ENCODE measurements around the gene KIF18B.

The KIF18B gene

GRCh38 chr17:44935116-44935515, 12.5 kb downstream of the KIF18B start:
- DNase-seq = no peak

- no peak for DNase-seq
Measured at GRCh38 chr17:44934745-44935105, 12.8 kb downstream of the KIF18B start.

- no peak for DNase-seq
Measured at GRCh38 chr17:44933824-44934744, 13.5 kb downstream of the KIF18B start.

- no peak for DNase-seq
Measured at GRCh38 chr17:44932787-44933097, 14.8 kb downstream of the KIF18B start.

- no peak for DNase-seq
Measured at GRCh38 chr17:44932096-44932786, 15.3 kb downstream of the KIF18B start.

- no peak for DNase-seq
Measured at GRCh38 chr17:44931376-44931775, 16.2 kb downstream of the KIF18B start.

GRCh38 chr17:44930667-44931066, 16.9 kb downstream of the KIF18B start:
- no peak for DNase-seq

- no peak for DNase-seq
Measured at GRCh38 chr17:44928950-44929720, 18.4 kb downstream of the KIF18B start.

GRCh38 chr17:44928136-44928535, 19.4 kb downstream of the KIF18B start:
- no peak for DNase-seq

GRCh38 chr17:44927696-44928095, 19.9 kb downstream of the KIF18B start:
- no peak for DNase-seq

- DNase-seq = no peak
Measured at GRCh38 chr17:44926821-44927525, 20.6 kb downstream of the KIF18B start.

GRCh38 chr17:44925731-44926697, 21.6 kb downstream of the KIF18B start:
- DNase-seq = no peak

- no peak for DNase-seq
Measured at GRCh38 chr17:44924107-44924544, 23.4 kb downstream of the KIF18B start.

- DNase-seq = no peak
Measured at GRCh38 chr17:44922746-44923470, 24.7 kb downstream of the KIF18B start.

- DNase-seq = no peak
Measured at GRCh38 chr17:44922136-44922535, 25.4 kb downstream of the KIF18B start.

- DNase-seq = no peak
Measured at GRCh38 chr17:44921122-44921882, 26.3 kb downstream of the KIF18B start.

GRCh38 chr17:44920565-44920940, 27.0 kb downstream of the KIF18B start:
- DNase-seq = no peak

GRCh38 chr17:44919885-44920564, 27.5 kb downstream of the KIF18B start:
- peak; percentile 67 for DNase-seq

- no peak for DNase-seq
Measured at GRCh38 chr17:44919411-44919810, 28.2 kb downstream of the KIF18B start.

GRCh38 chr17:44918006-44918405, 29.6 kb downstream of the KIF18B start:
- no peak for DNase-seq

Measured in CD4-positive, alpha-beta T cell treated with Interleukin-6 for 4 hours (primary cell).